Measurements from ENCODE around the gene FARS2. TPM values are rescaled to one million over a fixed set of nuclear protein-coding genes. Genes with fewer than 3 reads are reported as not detected.

The FARS2 gene
- total and polyA plus RNA-seq, 9 of the 15 experiments (the other 6 are each of a cell fraction or from before 2014, with no cell fraction given): 16.5 to 62.2 (median 27.0) TPM

GRCh38 chr6:5662797-5663196, 401.5 kb downstream of the FARS2 start:
- POLR2A ChIA-PET: interaction anchor here (1.0 kb wide), 1 partner anchor 9 kb away, joined by 3 read pairs; no protein-coding TSS in a partner anchor
- WGBS (ENCODE audit: insufficient coverage, low coverage, missing lambda C conversion rate): 15% methylated on average over 3 of the region's 3 CpGs

More at GRCh38 chr6:5662797-5663196, 401.5 kb downstream of the FARS2 start:
- Histone ChIP-seq H3K79me2 (ENCODE audit: control insufficient read depth, insufficient read depth, low read length) (no peaks in the 10 kb centered on the region), H3K9ac (ENCODE audit: insufficient read depth in 1 of 2, low read depth in 2 of 2, low read length in 2 of 2) (no peak overlapping the region), H3K9me1 (ENCODE audit: control insufficient read depth, insufficient read depth, low read length) (no peaks in the 10 kb centered on the region), H3K4me2 (ENCODE audit: insufficient read depth, low read length) (no peak overlapping the region), H3K27ac (ENCODE audit: extremely low read depth, low read depth, low read length) (no peak overlapping the region), H3K36me3 (ENCODE audit: control insufficient read depth, insufficient read depth, low read length) (no peaks in the 10 kb centered on the region), H2AFZ (ENCODE audit: low read depth, low read length) (no peak overlapping the region), H3K27me3 (ENCODE audit: control insufficient read depth in 2 of 2, insufficient read depth in 2 of 2, low read length in 2 of 2) (no peaks in the 10 kb centered on the region), H3K4me3 (no peak overlapping the region), H3K4me1 (replicated peaks in 1 of 2; ENCODE audit: control insufficient read depth in 2 of 2, insufficient read depth in 2 of 2, low read length in 2 of 2) (no peaks in the 10 kb centered on the region), H3K9me3 (replicated peaks; ENCODE audit: control insufficient read depth, insufficient read depth, low read depth, low read length) (no peaks in the 10 kb centered on the region), H4K20me1 (replicated peaks; ENCODE audit: control insufficient read depth, insufficient read depth, low read length) (no peaks in the 10 kb centered on the region)
- BruUV-seq (replicated peaks): no TSS peak
- TF ChIP-seq ZNF695 (CRISPR knock-in tag; IDR thresholded peaks at IDR 0.05) (no peak), U2AF1 (optimal IDR thresholded peaks at IDR 0.05; ENCODE audit: low read depth, low read length) (no peak), NR1H2 (CRISPR knock-in tag; IDR thresholded peaks at IDR 0.05) (no peak), BRF1 (IDR thresholded peaks at IDR 0.05; ENCODE audit: borderline replicate concordance, extremely low read depth, insufficient read length) (no peak), SREBF1 (IDR thresholded peaks at IDR 0.05; ENCODE audit: borderline replicate concordance, low read depth, low read length) (no peak), NRF1 (conservative IDR thresholded peaks at IDR 0.05 in 1 of 2, IDR thresholded peaks at IDR 0.05 in 1 of 2) (no peak), ZNF175 (CRISPR knock-in tag; IDR thresholded peaks at IDR 0.05; ENCODE audit: low read depth) (no peak), CCAR2 (IDR thresholded peaks at IDR 0.05; ENCODE audit: low read depth, low read length) (no peak), JUN (IDR thresholded peaks at IDR 0.05; ENCODE audit: borderline replicate concordance, low read depth, low read length) (no peak), JUN (CRISPR knock-in tag; IDR thresholded peaks at IDR 0.05; ENCODE audit: borderline replicate concordance) (no peak), CHD1 (IDR thresholded peaks at IDR 0.05; ENCODE audit: low read length) (no peak), ZNF76 (CRISPR knock-in tag; IDR thresholded peaks at IDR 0.05; ENCODE audit: borderline replicate concordance) (no peak)
- TF ChIP-seq, protein P1, sequence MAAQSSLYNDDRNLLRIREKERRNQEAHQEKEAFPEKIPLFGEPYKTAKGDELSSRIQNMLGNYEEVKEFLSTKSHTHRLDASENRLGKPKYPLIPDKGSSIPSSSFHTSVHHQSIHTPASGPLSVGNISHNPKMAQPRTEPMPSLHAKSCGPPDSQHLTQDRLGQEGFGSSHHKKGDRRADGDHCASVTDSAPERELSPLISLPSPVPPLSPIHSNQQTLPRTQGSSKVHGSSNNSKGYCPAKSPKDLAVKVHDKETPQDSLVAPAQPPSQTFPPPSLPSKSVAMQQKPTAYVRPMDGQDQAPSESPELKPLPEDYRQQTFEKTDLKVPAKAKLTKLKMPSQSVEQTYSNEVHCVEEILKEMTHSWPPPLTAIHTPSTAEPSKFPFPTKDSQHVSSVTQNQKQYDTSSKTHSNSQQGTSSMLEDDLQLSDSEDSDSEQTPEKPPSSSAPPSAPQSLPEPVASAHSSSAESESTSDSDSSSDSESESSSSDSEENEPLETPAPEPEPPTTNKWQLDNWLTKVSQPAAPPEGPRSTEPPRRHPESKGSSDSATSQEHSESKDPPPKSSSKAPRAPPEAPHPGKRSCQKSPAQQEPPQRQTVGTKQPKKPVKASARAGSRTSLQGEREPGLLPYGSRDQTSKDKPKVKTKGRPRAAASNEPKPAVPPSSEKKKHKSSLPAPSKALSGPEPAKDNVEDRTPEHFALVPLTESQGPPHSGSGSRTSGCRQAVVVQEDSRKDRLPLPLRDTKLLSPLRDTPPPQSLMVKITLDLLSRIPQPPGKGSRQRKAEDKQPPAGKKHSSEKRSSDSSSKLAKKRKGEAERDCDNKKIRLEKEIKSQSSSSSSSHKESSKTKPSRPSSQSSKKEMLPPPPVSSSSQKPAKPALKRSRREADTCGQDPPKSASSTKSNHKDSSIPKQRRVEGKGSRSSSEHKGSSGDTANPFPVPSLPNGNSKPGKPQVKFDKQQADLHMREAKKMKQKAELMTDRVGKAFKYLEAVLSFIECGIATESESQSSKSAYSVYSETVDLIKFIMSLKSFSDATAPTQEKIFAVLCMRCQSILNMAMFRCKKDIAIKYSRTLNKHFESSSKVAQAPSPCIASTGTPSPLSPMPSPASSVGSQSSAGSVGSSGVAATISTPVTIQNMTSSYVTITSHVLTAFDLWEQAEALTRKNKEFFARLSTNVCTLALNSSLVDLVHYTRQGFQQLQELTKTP (IDR thresholded peaks at IDR 0.05; ENCODE audit: low read depth in 1 of 2, partially characterized antibody in 2 of 2): no peak
- FAIRE-seq (no peak), ATAC-seq (no peak), DNase-seq (ENCODE audit: extremely low read depth in 1 of 4, low spot score in 3 of 4) (no peak)
- intact Hi-C loops (cut with micrococcal nuclease) (no loop called here), in situ Hi-C loops (cut with MboI) (no loop called here)
- CTCF ChIA-PET (ENCODE audit: low intra/inter-chr PET ratio): no interaction called here
